Measurements from ENCODE around the gene PGBD5.

The PGBD5 gene

DNA sequence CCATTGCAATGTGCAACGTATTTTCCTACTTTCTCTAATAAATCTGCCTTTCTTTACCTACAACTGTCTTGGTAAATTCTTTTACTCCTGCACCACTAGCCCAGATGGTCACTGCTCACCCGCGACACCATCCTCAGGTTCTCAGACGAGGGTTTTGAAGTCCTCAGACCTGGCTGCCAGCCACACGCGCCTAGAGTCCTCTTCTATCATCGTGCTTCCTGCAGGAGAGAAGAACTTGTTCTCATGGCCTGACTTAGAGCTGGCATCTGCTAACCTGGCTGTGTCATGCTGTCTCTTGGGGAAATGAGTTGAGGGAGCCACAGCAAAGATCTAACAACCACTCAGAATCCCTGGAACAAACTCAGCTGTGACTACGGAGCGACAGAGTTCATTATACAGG is 30.3 kb upstream of the PGBD5 start:
- no peak overlapping the region for H3K4me3 ChIP-seq (ENCODE audit: low read depth in 1 of 5, low read length in 5 of 5)

DNA sequence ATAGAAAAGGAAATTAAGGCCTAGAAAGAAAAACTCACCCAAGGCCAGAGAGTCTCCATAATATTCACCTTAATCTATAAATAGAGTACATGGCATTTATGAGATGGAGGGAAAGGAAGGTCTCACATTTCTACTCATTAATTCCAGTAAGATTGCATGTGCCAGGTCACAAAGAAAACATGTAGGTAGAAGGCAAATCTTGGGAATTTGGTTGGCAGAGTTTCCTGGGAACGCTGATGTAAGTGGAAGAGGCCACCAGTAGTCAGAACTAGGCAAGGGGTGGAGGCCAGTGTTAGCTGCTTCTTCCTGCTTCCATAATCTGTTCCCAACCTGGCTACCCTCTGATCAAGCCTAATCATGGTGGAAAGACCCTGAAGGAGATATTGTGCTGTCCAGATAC is 29.2 kb upstream of the PGBD5 start:
- no peaks in the 10 kb centered on the region for H3K36me3 ChIP-seq (ENCODE audit: control insufficient read depth in 5 of 5, insufficient read depth in 5 of 5, low read length in 5 of 5)
- no peak overlapping the region for H3K4me3 ChIP-seq (ENCODE audit: low read depth in 1 of 5, low read length in 5 of 5)
- peaks cover 0 to 7% (median 0%) of the 10 kb centered on the region in 5 donors for H3K4me1 ChIP-seq (ENCODE audit: control insufficient read depth in 5 of 5, insufficient read depth in 5 of 5, low read length in 5 of 5)
- H3K27me3 ChIP-seq (ENCODE audit: control insufficient read depth in 5 of 5, insufficient read depth in 4 of 5, low read length in 5 of 5), result peaks cover 0 to 3% (median 0%) of the 10 kb centered on the region in 5 donors
- H3K9me3 ChIP-seq (ENCODE audit: control insufficient read depth in 5 of 5, low read length in 5 of 5), result no peaks in the 10 kb centered on the region
- H3K27ac ChIP-seq (ENCODE audit: low read depth, low read length), result no peak overlapping the region
- no peak overlapping the region for H3K9ac ChIP-seq (ENCODE audit: low read length in 5 of 5)

More for the DNA sequence above, 30.3 kb upstream of the PGBD5 start:
- H3K9ac ChIP-seq (ENCODE audit: low read length in 5 of 5), result no peak overlapping the region
- no peak overlapping the region for H3K27ac ChIP-seq (ENCODE audit: low read depth, low read length)
- H3K27me3 ChIP-seq (ENCODE audit: control insufficient read depth in 5 of 5, insufficient read depth in 4 of 5, low read length in 5 of 5), result peaks cover 0 to 3% (median 0%) of the 10 kb centered on the region in 5 donors
- no peaks in the 10 kb centered on the region for H3K36me3 ChIP-seq (ENCODE audit: control insufficient read depth in 5 of 5, insufficient read depth in 5 of 5, low read length in 5 of 5)
- H3K9me3 ChIP-seq (ENCODE audit: control insufficient read depth in 5 of 5, low read length in 5 of 5), result no peaks in the 10 kb centered on the region
- peaks cover 0 to 7% (median 0%) of the 10 kb centered on the region in 5 donors for H3K4me1 ChIP-seq (ENCODE audit: control insufficient read depth in 5 of 5, insufficient read depth in 5 of 5, low read length in 5 of 5)

DNA sequence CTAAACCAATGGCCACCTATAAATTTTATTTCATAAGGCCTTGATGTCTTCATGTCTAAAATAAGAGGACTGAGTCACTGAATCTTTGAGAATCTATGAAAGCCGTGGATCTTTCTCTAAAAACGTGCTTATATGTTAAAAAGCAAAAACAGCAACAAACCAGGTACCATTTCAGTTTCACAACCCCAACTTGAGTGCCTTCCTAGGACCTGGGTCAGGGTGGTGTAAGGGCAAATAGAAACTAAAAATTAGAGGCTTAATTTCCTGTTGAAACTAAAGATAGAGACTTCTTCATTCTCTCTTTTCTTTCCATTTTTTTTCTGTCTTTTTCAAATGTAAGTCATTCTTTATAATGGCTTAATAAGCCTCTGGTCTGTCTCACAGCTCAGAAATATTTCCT is 27.2 kb upstream of the PGBD5 start:
- peaks cover 0 to 3% (median 0%) of the 10 kb centered on the region in 5 donors for H3K4me1 ChIP-seq (ENCODE audit: control insufficient read depth in 5 of 5, insufficient read depth in 5 of 5, low read length in 5 of 5)
- no peaks in the 10 kb centered on the region for H3K9me3 ChIP-seq (ENCODE audit: control insufficient read depth in 5 of 5, low read length in 5 of 5)
- H3K36me3 ChIP-seq (ENCODE audit: control insufficient read depth in 5 of 5, insufficient read depth in 5 of 5, low read length in 5 of 5), result no peaks in the 10 kb centered on the region
- no peak overlapping the region for H3K27ac ChIP-seq (ENCODE audit: low read depth, low read length)
- no peak overlapping the region for H3K4me3 ChIP-seq (ENCODE audit: low read depth in 1 of 5, low read length in 5 of 5)
- H3K9ac ChIP-seq (ENCODE audit: low read length in 5 of 5), result no peak overlapping the region
- H3K27me3 ChIP-seq (ENCODE audit: control insufficient read depth in 5 of 5, insufficient read depth in 4 of 5, low read length in 5 of 5), result peaks cover 0 to 3% (median 0%) of the 10 kb centered on the region in 5 donors

DNA sequence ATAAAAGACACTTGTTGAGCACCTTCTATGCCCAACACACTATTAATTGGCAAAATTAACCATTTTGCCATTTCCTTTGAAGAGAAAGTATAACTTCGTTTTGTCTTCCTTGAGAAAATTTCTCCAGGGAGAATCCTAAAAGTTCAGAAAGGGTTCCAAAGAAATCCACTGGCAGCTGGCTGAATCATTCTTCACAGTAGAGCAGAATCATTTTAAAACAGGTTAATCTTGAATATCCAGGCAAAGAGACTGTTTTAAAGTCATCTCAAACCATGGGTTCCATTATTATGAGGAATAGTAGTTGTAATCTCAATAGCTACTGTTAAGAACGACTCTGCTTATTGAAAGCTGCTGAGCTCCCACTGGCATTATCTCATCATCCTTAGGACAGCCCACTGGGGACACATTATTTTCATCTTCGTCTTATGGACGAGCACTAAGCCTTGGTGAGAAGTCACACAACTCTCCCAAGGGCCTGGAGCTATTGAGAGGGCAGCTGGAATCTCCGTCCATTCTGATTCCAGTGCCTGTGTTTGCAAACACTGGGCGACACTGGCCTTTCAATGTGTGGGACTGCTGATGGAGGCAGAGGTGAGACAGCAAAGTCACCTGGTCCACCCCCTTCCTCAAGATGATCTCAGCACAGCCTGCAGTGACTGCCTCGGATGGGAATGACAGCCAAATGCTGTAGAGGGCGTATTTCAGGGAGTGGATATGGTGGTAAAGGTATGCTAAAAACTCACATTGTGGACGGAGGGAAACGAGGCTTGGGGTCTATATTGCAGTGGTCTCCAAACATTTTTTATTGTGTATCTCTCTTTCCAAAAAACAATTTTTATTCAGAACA is 15.3 kb upstream of the PGBD5 start:
- Histone ChIP-seq H3K27me3 (ENCODE audit: control insufficient read depth in 5 of 5, insufficient read depth in 4 of 5, low read length in 5 of 5) (peaks cover 0 to 4% (median 3%) of the 10 kb centered on the region in 5 donors), H3K4me1 (ENCODE audit: control insufficient read depth in 5 of 5, insufficient read depth in 5 of 5, low read length in 5 of 5) (no peaks in the 10 kb centered on the region), H3K9me3 (ENCODE audit: control insufficient read depth in 5 of 5, low read length in 5 of 5) (peaks cover 4 to 12% (median 7%) of the 10 kb centered on the region in 5 donors), H3K4me3 (ENCODE audit: low read depth in 1 of 5, low read length in 5 of 5) (no peak overlapping the region), H3K36me3 (ENCODE audit: control insufficient read depth in 5 of 5, insufficient read depth in 5 of 5, low read length in 5 of 5) (no peaks in the 10 kb centered on the region), H3K27ac (ENCODE audit: low read depth, low read length) (no peak overlapping the region), H3K9ac (ENCODE audit: low read length in 5 of 5) (no peak overlapping the region)

DNA sequence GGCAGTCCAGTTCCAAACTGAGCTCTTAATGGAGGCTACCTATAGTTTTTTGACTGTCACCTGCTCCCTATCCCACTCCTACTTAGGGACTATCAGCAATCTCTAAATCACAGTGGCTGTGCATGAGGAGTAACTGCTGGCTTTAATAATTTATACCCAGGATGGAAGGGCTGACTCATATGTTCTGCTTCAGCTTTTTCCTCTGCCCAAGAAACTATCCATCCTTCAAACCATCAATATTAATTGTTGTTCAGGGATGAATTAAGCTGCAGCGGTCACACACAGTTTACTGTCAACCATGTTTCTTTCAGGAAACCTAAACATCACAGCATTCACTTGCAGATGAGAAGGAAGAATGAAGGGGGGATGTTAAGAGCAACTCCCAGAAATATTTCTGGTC is 9.0 kb upstream of the PGBD5 start:
- Histone ChIP-seq H3K4me1 (ENCODE audit: control insufficient read depth in 5 of 5, insufficient read depth in 5 of 5, low read length in 5 of 5) (no peaks in the 10 kb centered on the region), H3K27ac (ENCODE audit: low read depth, low read length) (no peak overlapping the region), H3K9me3 (ENCODE audit: control insufficient read depth in 5 of 5, low read length in 5 of 5) (peaks cover 4 to 7% (median 7%) of the 10 kb centered on the region in 5 donors), H3K36me3 (ENCODE audit: control insufficient read depth in 5 of 5, insufficient read depth in 5 of 5, low read length in 5 of 5) (no peaks in the 10 kb centered on the region), H3K27me3 (ENCODE audit: control insufficient read depth in 5 of 5, insufficient read depth in 4 of 5, low read length in 5 of 5) (peaks cover 0 to 6% (median 3%) of the 10 kb centered on the region in 5 donors), H3K4me3 (ENCODE audit: low read depth in 1 of 5, low read length in 5 of 5) (no peak overlapping the region), H3K9ac (ENCODE audit: low read length in 5 of 5) (no peak overlapping the region)

DNA sequence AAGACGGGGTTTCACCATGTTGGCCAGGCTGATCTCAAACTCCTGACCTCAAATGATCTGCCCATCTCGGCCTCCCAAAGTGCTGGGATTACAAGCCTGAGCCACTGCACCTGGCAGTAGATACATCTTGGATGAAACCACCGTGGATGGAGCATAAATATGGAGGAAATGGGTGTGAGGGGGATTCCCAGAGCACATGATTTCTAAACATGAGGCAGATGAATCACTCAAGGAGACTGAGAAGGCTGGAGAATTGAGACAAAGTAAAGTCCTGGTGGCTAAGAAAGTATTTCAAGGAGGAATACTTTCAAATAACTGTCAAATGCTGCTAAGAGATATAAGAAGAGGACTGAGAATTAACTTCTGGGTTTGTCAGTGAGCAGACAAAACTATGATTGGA is 5.4 kb upstream of the PGBD5 start:
- Histone ChIP-seq H3K9ac (ENCODE audit: low read length in 5 of 5) (no peak overlapping the region), H3K9me3 (ENCODE audit: control insufficient read depth in 5 of 5, low read length in 5 of 5) (no peaks in the 10 kb centered on the region), H3K36me3 (ENCODE audit: control insufficient read depth in 5 of 5, insufficient read depth in 5 of 5, low read length in 5 of 5) (no peaks in the 10 kb centered on the region), H3K27me3 (ENCODE audit: control insufficient read depth in 5 of 5, insufficient read depth in 4 of 5, low read length in 5 of 5) (peaks cover 0 to 9% (median 3%) of the 10 kb centered on the region in 5 donors), H3K27ac (ENCODE audit: low read depth, low read length) (no peak overlapping the region), H3K4me3 (ENCODE audit: low read depth in 1 of 5, low read length in 5 of 5) (no peak overlapping the region), H3K4me1 (ENCODE audit: control insufficient read depth in 5 of 5, insufficient read depth in 5 of 5, low read length in 5 of 5) (peaks cover 0 to 4% (median 0%) of the 10 kb centered on the region in 5 donors)

DNA sequence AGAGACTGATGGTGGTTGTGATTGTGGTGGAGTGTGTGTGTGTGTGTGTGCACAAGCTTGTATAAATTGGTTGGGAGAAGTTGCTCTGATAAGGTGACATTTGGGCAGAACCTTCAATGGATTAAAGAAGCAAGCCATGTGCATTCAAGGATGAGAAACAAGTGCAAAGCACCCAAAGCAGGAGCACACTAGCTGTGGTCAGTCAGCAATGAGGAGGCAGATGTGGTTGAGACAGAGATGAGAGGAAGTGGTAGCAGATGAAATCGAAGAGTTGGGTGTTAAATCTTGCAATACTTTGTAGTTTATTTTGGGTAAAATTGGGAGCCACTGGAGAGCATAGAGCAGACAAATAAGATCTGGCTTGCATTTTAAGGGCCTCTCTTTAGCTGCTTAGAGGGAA is 4.4 kb upstream of the PGBD5 start:
- no peak overlapping the region for H3K9ac ChIP-seq (ENCODE audit: low read length in 5 of 5)
- H3K27ac ChIP-seq (ENCODE audit: low read depth, low read length), result no peak overlapping the region
- no peaks in the 10 kb centered on the region for H3K9me3 ChIP-seq (ENCODE audit: control insufficient read depth in 5 of 5, low read length in 5 of 5)
- H3K4me1 ChIP-seq (ENCODE audit: control insufficient read depth in 5 of 5, insufficient read depth in 5 of 5, low read length in 5 of 5), result peaks cover 0 to 7% (median 0%) of the 10 kb centered on the region in 5 donors
- H3K4me3 ChIP-seq (ENCODE audit: low read depth in 1 of 5, low read length in 5 of 5), result no peak overlapping the region
- H3K27me3 ChIP-seq (ENCODE audit: control insufficient read depth in 5 of 5, insufficient read depth in 4 of 5, low read length in 5 of 5), result peaks cover 0 to 9% (median 3%) of the 10 kb centered on the region in 5 donors
- no peaks in the 10 kb centered on the region for H3K36me3 ChIP-seq (ENCODE audit: control insufficient read depth in 5 of 5, insufficient read depth in 5 of 5, low read length in 5 of 5)

DNA sequence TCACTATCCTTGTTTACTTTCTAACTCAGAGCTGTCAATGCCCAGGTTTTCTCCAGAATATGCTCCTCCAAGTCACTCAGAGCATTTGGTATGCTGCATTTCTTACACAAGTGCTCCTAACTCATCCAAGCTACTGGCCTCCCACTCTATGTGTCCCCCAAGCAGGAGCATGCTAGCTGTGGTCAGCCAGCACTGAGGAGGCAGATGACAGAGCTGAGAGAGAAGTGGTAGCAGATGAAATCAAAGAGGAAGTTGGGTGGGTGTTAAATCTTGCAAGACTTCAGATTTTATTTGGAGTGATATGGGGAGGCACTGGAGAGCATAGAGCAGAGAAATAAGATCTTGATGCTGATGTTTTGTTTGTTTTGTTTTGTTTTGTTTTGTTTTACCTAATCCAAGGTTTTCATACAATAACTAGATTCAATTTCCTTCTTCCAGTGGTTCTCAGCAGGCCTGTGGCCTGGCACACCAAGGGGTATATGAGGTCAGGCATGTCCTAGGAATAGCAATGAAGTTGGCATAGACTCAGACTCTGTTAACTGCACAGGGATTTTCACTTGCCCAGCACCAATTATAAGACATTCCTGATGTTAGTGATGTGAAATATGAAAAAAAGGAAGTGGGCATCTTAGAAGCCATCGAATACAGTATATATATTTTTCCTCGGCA is 3.1 kb upstream of the PGBD5 start:
- no peak overlapping the region for H3K4me3 ChIP-seq (ENCODE audit: low read depth in 1 of 5, low read length in 5 of 5)
- no peaks in the 10 kb centered on the region for H3K9me3 ChIP-seq (ENCODE audit: control insufficient read depth in 5 of 5, low read length in 5 of 5)
- H3K27ac ChIP-seq (ENCODE audit: low read depth, low read length), result no peak overlapping the region
- H3K36me3 ChIP-seq (ENCODE audit: control insufficient read depth in 5 of 5, insufficient read depth in 5 of 5, low read length in 5 of 5), result no peaks in the 10 kb centered on the region
- H3K4me1 ChIP-seq (ENCODE audit: control insufficient read depth in 5 of 5, insufficient read depth in 5 of 5, low read length in 5 of 5), result peaks cover 0 to 18% (median 9%) of the 10 kb centered on the region in 5 donors
- H3K9ac ChIP-seq (ENCODE audit: low read length in 5 of 5), result no peak overlapping the region
- peaks cover 10 to 19% (median 14%) of the 10 kb centered on the region in 5 donors for H3K27me3 ChIP-seq (ENCODE audit: control insufficient read depth in 5 of 5, insufficient read depth in 4 of 5, low read length in 5 of 5)

DNA sequence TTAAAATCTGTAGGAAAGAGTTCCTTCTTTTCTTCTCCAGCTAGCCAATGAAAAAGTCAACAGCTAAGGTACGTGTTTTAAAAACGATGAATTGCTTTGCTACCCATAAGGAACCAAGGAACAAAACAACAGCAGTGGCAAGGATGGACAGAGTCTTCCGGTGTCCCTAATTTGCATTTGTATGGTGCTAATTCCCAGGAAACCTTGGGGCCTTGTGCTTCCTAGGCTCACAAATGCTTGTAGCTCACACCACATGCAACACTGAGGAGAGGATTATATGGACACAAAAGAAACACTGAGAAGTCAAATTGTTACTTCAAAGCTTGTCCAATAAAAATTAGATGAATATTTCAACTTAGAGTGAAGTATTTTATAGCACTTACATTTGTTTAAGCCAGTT is 1.8 kb upstream of the PGBD5 start:
- peaks cover 22 to 31% (median 24%) of the 10 kb centered on the region in 5 donors for H3K27me3 ChIP-seq (ENCODE audit: control insufficient read depth in 5 of 5, insufficient read depth in 4 of 5, low read length in 5 of 5)
- H3K4me1 ChIP-seq (ENCODE audit: control insufficient read depth in 5 of 5, insufficient read depth in 5 of 5, low read length in 5 of 5), result peaks cover 0 to 18% (median 9%) of the 10 kb centered on the region in 5 donors
- H3K4me3 ChIP-seq (ENCODE audit: low read depth in 1 of 5, low read length in 5 of 5), result no peak overlapping the region
- H3K9ac ChIP-seq (ENCODE audit: low read length in 5 of 5), result no peak overlapping the region
- no peak overlapping the region for H3K27ac ChIP-seq (ENCODE audit: low read depth, low read length)
- no peaks in the 10 kb centered on the region for H3K36me3 ChIP-seq (ENCODE audit: control insufficient read depth in 5 of 5, insufficient read depth in 5 of 5, low read length in 5 of 5)
- H3K9me3 ChIP-seq (ENCODE audit: control insufficient read depth in 5 of 5, low read length in 5 of 5), result no peaks in the 10 kb centered on the region

All from subcutaneous abdominal adipose tissue (tissue), 5 donors.